Peyer's patch (tissue), 4 donors: ENCODE data around the gene SGMS1. TPM values are rescaled to one million over a fixed set of nuclear protein-coding genes. Genes with fewer than 3 reads are reported as not detected.

ENCODE experiments used
- DNase-seq, 3 donors: peaks; one replicate each; pipeline ENCODE4 v3.0.0-alpha.2; 2017 to 2019
- H3K27ac ChIP-seq, 4 donors: fragments of 200-600 bp; sonication (generic); one replicate each; pipeline ENCODE4 v1.5.1; 2016 to 2019
- H3K27me3 ChIP-seq, 2 donors: fragments of 200-600 bp; sonication (generic); one replicate each; pipeline ENCODE4 v1.5.1; 2019
- H3K36me3 ChIP-seq, 3 donors: fragments of 200-600 bp; sonication (generic); one replicate each; pipeline ENCODE4 v1.5.1; 2016 to 2019
- H3K4me1 ChIP-seq, 4 donors: fragments of 200-600 bp; sonication (generic); one replicate each; pipeline ENCODE4 v1.5.1; 2016 to 2019
- H3K4me3 ChIP-seq, 4 donors: fragments of 200-600 bp; sonication (generic); 1 replicate in 3 of 4; 2 replicates in 1 of 4; pipeline ENCODE4 v1.5.1; 2016 to 2019; ENCODE audit warnings: mild to moderate bottlenecking in 1 of 4
- H3K9me3 ChIP-seq, 4 donors: fragments of 200-600 bp; sonication (generic); one replicate each; pipeline ENCODE4 v1.5.1; 2016 to 2019; ENCODE audit warnings: mild to moderate bottlenecking in 1 of 4
- POLR2A ChIP-seq, 2 donors: fragments of 450-650 bp; IDR thresholded peaks; one replicate each; pipeline ENCODE4 v1.5.1; 2017; ENCODE audit warnings: antibody characterized with exemption in 2 of 2, mild to moderate bottlenecking in 2 of 2, moderate library complexity in 2 of 2
- total RNA-seq, 4 donors: library from RNA; depleted of rRNA; stranded (reverse); fragments of >200 nt; gene quantifications; one replicate each; pipeline ENCODE4 v1.1.0, GENCODE V29; 2016
- TF ChIP-seq, protein P1 (sequence below), 6 experiments: fragments of 450-650 bp in 4 of 6; fragments of 200-600 bp in 2 of 6; sonication (generic) in 1 of 6; IDR thresholded peaks; one replicate each; pipeline ENCODE4 v1.5.1; 2017 to 2019; ENCODE audit warnings: antibody characterized with exemption in 6 of 6, mild to moderate bottlenecking in 3 of 6, moderate library complexity in 1 of 6

The SGMS1 gene
- total RNA-seq, 4 donors from 2014 or later = 73.4 to 117 (median 88.4) TPM

DNA sequence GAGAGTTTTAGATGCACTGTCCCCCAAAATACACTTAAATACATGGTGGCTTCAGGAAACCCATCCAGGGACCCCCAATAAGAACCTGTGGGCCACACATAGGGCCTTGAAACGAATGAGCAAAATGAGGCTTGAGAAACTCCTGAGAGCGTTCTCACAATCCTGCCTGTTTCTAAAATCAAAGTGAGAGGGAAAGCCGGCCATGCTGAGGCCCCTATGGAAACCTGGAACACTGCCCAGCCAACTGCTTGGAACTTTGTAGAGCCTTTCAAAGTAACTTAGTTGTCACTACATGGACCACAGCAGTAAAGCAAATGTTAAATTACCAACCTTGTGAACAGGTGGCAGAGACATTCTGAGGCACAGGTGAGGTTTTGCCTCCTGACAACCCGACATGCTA lies 13.4 kb downstream of the SGMS1 start:
- Histone ChIP-seq H3K9me3 (no peaks in the 10 kb centered on the region), H3K27me3 (no peaks in the 10 kb centered on the region), H3K27ac (no peak overlapping the region), H3K4me3 (no peak overlapping the region), H3K36me3 (no peaks in the 10 kb centered on the region), H3K4me1 (peaks cover 0 to 23% (median 0%) of the 10 kb centered on the region in 4 donors)
- DNase-seq = no peak
- TF ChIP-seq, protein P1, sequence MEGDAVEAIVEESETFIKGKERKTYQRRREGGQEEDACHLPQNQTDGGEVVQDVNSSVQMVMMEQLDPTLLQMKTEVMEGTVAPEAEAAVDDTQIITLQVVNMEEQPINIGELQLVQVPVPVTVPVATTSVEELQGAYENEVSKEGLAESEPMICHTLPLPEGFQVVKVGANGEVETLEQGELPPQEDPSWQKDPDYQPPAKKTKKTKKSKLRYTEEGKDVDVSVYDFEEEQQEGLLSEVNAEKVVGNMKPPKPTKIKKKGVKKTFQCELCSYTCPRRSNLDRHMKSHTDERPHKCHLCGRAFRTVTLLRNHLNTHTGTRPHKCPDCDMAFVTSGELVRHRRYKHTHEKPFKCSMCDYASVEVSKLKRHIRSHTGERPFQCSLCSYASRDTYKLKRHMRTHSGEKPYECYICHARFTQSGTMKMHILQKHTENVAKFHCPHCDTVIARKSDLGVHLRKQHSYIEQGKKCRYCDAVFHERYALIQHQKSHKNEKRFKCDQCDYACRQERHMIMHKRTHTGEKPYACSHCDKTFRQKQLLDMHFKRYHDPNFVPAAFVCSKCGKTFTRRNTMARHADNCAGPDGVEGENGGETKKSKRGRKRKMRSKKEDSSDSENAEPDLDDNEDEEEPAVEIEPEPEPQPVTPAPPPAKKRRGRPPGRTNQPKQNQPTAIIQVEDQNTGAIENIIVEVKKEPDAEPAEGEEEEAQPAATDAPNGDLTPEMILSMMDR (IDR thresholded peaks at IDR 0.05) = no peak
- TF ChIP-seq POLR2A (IDR thresholded peaks at IDR 0.05) = no peak

DNA sequence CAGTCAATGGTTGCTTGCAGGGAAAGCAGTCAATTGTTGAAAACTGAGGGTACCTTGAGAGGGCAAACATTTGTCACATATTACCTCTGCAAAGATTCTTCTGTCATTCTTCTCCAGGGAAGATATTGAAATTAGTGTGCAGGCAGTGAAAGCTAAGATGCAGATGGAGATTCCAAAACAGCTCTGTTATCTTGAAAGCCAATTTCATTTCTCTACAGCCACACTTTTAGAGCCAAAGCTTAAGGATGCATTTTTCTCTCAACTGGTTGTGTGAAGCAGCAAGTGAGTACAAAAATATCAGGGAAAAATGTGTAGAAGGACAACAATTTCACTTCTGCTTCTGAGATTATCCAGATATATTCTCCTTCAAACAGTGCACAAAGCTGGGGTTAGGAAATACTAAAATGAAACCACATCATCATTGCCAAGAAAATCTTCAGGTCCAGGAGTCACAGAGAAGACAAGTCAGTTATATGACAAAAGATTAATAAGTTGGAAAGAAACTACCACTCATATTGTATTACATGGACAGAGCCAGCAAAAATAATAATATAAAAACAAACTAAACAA lies 16.3 kb downstream of the SGMS1 start:
- H3K36me3 ChIP-seq = no peaks in the 10 kb centered on the region
- H3K4me1 ChIP-seq = peaks cover 0 to 40% (median 4%) of the 10 kb centered on the region in 4 donors
- H3K9me3 ChIP-seq = no peaks in the 10 kb centered on the region
- no peak overlapping the region for H3K27ac ChIP-seq
- TF ChIP-seq, protein P1 (IDR thresholded peaks at IDR 0.05) = no peak
- TF ChIP-seq POLR2A (IDR thresholded peaks at IDR 0.05) = no peak
- no peak overlapping the region for H3K4me3 ChIP-seq
- H3K27me3 ChIP-seq = no peaks in the 10 kb centered on the region
- no peak for DNase-seq

DNA sequence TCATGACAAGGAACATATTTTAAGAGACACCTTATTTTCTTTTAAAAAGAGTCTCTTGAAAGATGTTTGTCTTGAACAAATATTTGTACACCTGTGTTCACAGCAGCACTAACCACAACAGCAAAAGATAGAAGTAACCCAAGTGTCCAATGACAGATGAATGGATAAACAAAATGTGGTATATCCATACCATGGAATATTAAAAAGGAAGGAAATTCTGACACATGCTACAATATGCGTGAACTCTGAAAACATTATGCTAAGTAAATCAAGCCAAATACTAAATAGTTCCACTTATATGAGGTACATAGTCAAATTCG lies 17.8 kb downstream of the SGMS1 start:
- DNase-seq = no peak
- H3K4me3 ChIP-seq = no peak overlapping the region
- no peaks in the 10 kb centered on the region for H3K27me3 ChIP-seq
- no peaks in the 10 kb centered on the region for H3K9me3 ChIP-seq
- H3K36me3 ChIP-seq = no peaks in the 10 kb centered on the region
- H3K27ac ChIP-seq = no peak overlapping the region
- no peak for TF ChIP-seq POLR2A (IDR thresholded peaks at IDR 0.05)
- TF ChIP-seq, protein P1 (IDR thresholded peaks at IDR 0.05) = no peak
- H3K4me1 ChIP-seq = peaks cover 0 to 40% (median 4%) of the 10 kb centered on the region in 4 donors

DNA sequence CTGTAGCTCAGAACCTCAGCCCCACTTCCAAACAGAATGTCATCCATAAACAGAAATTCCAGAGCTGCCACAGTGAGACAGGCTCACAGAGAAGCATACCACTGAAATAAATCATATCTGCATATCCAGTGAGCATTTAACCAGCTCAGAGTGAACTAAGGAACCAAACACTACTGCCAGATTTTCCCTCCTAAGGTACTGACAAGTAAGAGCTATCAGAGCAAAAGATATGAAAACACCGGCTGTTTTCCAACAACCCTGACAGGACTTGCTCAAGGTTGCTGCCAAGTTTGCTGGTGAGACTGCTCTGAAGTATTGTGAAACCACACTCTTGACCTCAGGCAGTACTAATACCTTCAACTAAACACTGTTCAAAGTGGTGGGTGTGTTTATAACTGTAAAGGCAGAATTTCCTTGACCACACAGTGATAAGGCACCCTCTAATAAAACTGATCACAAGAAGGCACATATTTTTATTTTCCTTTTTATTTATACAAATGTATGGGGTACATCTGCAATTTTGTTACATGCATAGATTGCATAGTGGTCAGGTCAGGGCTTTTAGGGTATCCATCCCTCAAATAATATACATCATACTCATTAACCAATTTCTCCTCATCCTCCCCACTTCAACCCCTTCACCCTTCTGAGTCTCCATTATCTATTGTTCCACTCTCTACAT lies 18.3 kb downstream of the SGMS1 start:
- no peaks in the 10 kb centered on the region for H3K36me3 ChIP-seq
- TF ChIP-seq POLR2A (IDR thresholded peaks at IDR 0.05) = no peak
- TF ChIP-seq, protein P1 (IDR thresholded peaks at IDR 0.05) = no peak
- no peaks in the 10 kb centered on the region for H3K27me3 ChIP-seq
- peaks cover 0 to 40% (median 4%) of the 10 kb centered on the region in 4 donors for H3K4me1 ChIP-seq
- no peaks in the 10 kb centered on the region for H3K9me3 ChIP-seq
- H3K27ac ChIP-seq = peak overlapping the region in 2 of 4 donors; percentile 31 to 55
- H3K4me3 ChIP-seq = no peak overlapping the region
- DNase-seq = peak in 1 of 3 donors; percentile 62

DNA sequence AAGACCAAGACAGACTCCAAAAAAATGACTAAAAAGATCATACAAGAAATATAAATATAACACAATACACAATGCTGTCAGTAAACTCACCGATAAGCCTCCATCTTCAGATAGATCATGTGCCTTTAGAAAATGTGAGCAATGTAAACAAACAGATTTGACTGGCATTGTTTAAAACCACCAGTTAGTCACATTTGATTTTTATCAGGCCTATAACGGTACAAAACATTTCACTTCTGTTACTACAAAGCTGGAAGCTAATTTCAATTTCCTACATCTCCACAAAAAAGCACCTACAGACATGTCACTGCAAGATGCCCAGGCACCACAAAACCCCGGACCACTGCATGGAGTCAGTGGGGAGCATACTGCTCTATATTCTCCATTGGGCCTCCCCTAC lies 18.9 kb downstream of the SGMS1 start:
- no peaks in the 10 kb centered on the region for H3K9me3 ChIP-seq
- peaks cover 0 to 40% (median 4%) of the 10 kb centered on the region in 4 donors for H3K4me1 ChIP-seq
- no peaks in the 10 kb centered on the region for H3K36me3 ChIP-seq
- H3K27ac ChIP-seq = peak overlapping the region in 2 of 4 donors; percentile 31 to 55
- no peak overlapping the region for H3K4me3 ChIP-seq
- no peak for TF ChIP-seq POLR2A (IDR thresholded peaks at IDR 0.05)
- TF ChIP-seq, protein P1 (IDR thresholded peaks at IDR 0.05) = no peak
- H3K27me3 ChIP-seq = no peaks in the 10 kb centered on the region
- no peak for DNase-seq
